SK-N-SH (cell line): ENCODE data around the gene C12orf75.

Experiments used
- JUND ChIP-seq: IDR thresholded peaks from 2 replicates; pipeline ENCODE4 v1.4.0; 2012
- MEF2A ChIP-seq: IDR thresholded peaks from 2 replicates; pipeline ENCODE4 v1.4.0; 2012; ENCODE audit warnings: low read depth, borderline replicate concordance
- MXI1 ChIP-seq: IDR thresholded peaks from 2 replicates; pipeline ENCODE4 v1.6.1; 2012; ENCODE audit warnings: mild to moderate bottlenecking, low read depth, low read length, improper control_type of control experiment
- SMC3 ChIP-seq: IDR thresholded peaks from 2 replicates; pipeline ENCODE4 v1.6.1; 2012; ENCODE audit warnings: low read depth, low read length, improper control_type of control experiment
- TF ChIP-seq, protein P1 (sequence below): IDR thresholded peaks from 2 replicates; pipeline ENCODE4; 2012
- TF ChIP-seq, protein P2 (sequence below): fragments of 200-600 bp; sonication (generic); IDR thresholded peaks from 2 replicates; pipeline ENCODE4 v1.6.1; 2017; ENCODE audit warnings: antibody characterized with exemption, mild to moderate bottlenecking, moderate library complexity
- TF ChIP-seq, protein P3 (sequence below): IDR thresholded peaks from 2 replicates; pipeline ENCODE4 v1.4.0; 2012; ENCODE audit warnings: low read depth
- TF ChIP-seq, protein P4 (sequence below): fragments of 150-350 bp; IDR thresholded peaks from 2 replicates; pipeline ENCODE4 v1.6.1; 2017; ENCODE audit warnings: antibody characterized with exemption, low read length, low read depth, borderline replicate concordance

DNA sequence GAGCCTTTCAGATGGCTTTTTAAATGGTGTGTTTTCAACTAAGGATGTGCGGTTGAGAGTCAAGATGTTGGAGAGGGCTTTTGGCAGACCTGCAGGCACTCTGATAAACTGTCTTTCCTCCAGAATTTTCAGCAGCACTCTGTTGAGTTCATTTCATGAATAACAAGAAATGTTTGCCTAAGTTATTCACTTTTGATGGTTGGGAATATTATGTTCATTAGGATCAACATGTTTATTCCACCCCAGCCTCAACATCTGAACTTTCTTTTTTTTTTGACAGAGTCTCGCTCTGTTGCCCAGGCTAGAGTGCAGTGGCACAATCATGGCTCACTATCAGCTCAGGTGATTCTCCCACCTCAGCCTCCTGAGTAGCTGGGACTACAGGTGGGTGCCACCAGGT, 68.4 kb downstream of the C12orf75 start:
- TF ChIP-seq SMC3 = no peak
- no peak for TF ChIP-seq JUND
- TF ChIP-seq MEF2A = no peak
- TF ChIP-seq, protein P1, sequence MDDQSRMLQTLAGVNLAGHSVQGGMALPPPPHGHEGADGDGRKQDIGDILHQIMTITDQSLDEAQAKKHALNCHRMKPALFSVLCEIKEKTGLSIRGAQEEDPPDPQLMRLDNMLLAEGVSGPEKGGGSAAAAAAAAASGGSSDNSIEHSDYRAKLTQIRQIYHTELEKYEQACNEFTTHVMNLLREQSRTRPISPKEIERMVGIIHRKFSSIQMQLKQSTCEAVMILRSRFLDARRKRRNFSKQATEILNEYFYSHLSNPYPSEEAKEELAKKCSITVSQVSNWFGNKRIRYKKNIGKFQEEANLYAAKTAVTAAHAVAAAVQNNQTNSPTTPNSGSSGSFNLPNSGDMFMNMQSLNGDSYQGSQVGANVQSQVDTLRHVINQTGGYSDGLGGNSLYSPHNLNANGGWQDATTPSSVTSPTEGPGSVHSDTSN = no peak
- TF ChIP-seq, protein P2, sequence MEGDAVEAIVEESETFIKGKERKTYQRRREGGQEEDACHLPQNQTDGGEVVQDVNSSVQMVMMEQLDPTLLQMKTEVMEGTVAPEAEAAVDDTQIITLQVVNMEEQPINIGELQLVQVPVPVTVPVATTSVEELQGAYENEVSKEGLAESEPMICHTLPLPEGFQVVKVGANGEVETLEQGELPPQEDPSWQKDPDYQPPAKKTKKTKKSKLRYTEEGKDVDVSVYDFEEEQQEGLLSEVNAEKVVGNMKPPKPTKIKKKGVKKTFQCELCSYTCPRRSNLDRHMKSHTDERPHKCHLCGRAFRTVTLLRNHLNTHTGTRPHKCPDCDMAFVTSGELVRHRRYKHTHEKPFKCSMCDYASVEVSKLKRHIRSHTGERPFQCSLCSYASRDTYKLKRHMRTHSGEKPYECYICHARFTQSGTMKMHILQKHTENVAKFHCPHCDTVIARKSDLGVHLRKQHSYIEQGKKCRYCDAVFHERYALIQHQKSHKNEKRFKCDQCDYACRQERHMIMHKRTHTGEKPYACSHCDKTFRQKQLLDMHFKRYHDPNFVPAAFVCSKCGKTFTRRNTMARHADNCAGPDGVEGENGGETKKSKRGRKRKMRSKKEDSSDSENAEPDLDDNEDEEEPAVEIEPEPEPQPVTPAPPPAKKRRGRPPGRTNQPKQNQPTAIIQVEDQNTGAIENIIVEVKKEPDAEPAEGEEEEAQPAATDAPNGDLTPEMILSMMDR = no peak
- TF ChIP-seq, protein P3, sequence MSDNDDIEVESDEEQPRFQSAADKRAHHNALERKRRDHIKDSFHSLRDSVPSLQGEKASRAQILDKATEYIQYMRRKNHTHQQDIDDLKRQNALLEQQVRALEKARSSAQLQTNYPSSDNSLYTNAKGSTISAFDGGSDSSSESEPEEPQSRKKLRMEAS = no peak
- TF ChIP-seq MXI1 = no peak
- TF ChIP-seq, protein P4, sequence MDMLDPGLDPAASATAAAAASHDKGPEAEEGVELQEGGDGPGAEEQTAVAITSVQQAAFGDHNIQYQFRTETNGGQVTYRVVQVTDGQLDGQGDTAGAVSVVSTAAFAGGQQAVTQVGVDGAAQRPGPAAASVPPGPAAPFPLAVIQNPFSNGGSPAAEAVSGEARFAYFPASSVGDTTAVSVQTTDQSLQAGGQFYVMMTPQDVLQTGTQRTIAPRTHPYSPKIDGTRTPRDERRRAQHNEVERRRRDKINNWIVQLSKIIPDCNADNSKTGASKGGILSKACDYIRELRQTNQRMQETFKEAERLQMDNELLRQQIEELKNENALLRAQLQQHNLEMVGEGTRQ = no peak
